DND-41 (cell line): ENCODE data around the gene CTBP1.

ENCODE experiments used
- ATAC-seq: fragments of 200-7000 bp; cut with Tn5 transposase; 3 replicates; pipeline ENCODE4 v1.9.1; 2021; ENCODE audit warnings: low read depth; ENCODE audit not compliant: insufficient read depth
- DNase-seq: peaks from one replicate; pipeline ENCODE4 v3.0.0-alpha.2; 2020
- H2AFZ ChIP-seq: 2 replicates; pipeline ENCODE4 v1.6.0; 2012; ENCODE audit warnings: low read depth, low read length
- H3K27ac ChIP-seq: 2 replicates; pipeline ENCODE4 v1.5.1; 2012; ENCODE audit warnings: low read length, inconsistent platforms
- H3K27me3 ChIP-seq: fragments of 200-600 bp; sonication (generic); 2 replicates; pipeline ENCODE4 v1.6.0; 2012; ENCODE audit warnings: low read length, mild to moderate bottlenecking, inconsistent platforms; ENCODE audit not compliant: insufficient read depth, poor library complexity
- H3K36me3 ChIP-seq: 2 replicates; pipeline ENCODE4 v1.5.1; 2012; ENCODE audit warnings: low read length, inconsistent platforms; ENCODE audit not compliant: insufficient read depth
- H3K4me1 ChIP-seq: 2 replicates; pipeline ENCODE4 v1.5.1; 2012; ENCODE audit warnings: mild to moderate bottlenecking, low read length; ENCODE audit not compliant: insufficient read depth
- H3K4me2 ChIP-seq: 2 replicates; pipeline ENCODE4 v1.6.0; 2012; ENCODE audit warnings: mild to moderate bottlenecking, moderate library complexity, low read length, inconsistent platforms; ENCODE audit not compliant: insufficient read depth
- H3K4me3 ChIP-seq, 2 experiments: fragments of 200-600 bp in 1 of 2; shearing (Covaris generic) in 1 of 2; 2 replicates each; pipeline ENCODE4 v1.5.1; 2012 to 2016; ENCODE audit warnings: inconsistent platforms in 2 of 2, low read length in 2 of 2, mild to moderate bottlenecking in 2 of 2, low read depth in 1 of 2, moderate library complexity in 1 of 2
- H3K79me2 ChIP-seq: 2 replicates; pipeline ENCODE4 v1.6.0; 2012; ENCODE audit warnings: low read length, inconsistent platforms; ENCODE audit not compliant: insufficient read depth
- H3K9ac ChIP-seq: 2 replicates; pipeline ENCODE4 v1.6.0; 2012; ENCODE audit warnings: low read depth, mild to moderate bottlenecking, inconsistent platforms, low read length, moderate library complexity
- H3K9me3 ChIP-seq: 2 replicates; pipeline ENCODE4 v1.5.1; 2012; ENCODE audit warnings: low read length, moderate library complexity, mild to moderate bottlenecking, inconsistent platforms; ENCODE audit not compliant: insufficient read depth, severe bottlenecking
- H4K20me1 ChIP-seq: 2 replicates; pipeline ENCODE4 v1.6.0; 2012; ENCODE audit warnings: low read length; ENCODE audit not compliant: insufficient read depth
- EZH2 ChIP-seq: IDR thresholded peaks from 3 replicates; pipeline ENCODE4 v1.6.1; 2012; ENCODE audit warnings: borderline replicate concordance, low read depth, mild to moderate bottlenecking, moderate library complexity, low read length, inconsistent platforms; ENCODE audit not compliant: severe bottlenecking
- TF ChIP-seq, protein P1 (sequence below): IDR thresholded peaks from 2 replicates; pipeline ENCODE4 v1.5.1; 2012; ENCODE audit warnings: borderline replicate concordance, low read length, moderate library complexity, mild to moderate bottlenecking; ENCODE audit not compliant: poor library complexity, severe bottlenecking; ENCODE audit errors: extremely low read depth

The CTBP1 gene

DNA sequence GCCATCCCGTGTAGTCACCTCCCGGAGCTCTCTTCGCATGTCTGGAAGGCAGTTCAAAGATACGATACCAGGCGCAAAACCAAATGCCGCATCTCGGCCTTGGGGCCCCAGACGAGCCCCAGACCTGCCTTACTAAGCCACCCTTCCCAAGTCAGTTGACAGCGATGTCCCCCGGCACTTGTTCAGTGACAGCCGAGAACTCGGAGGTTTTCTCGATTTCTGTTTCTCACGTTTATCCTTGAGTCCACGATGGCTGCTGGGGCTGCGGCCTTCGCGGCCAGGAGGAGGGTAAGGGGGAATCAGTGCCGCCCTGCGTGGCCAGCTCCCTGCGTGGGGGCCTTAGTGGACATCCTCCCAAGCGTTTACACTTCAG lies 48.1 kb upstream of the CTBP1 start:
- Histone ChIP-seq H3K27ac (no peak overlapping the region), H3K4me3 (no peak overlapping the region), H3K4me1 (peaks cover 13% of the 10 kb centered on the region), H3K36me3 (peaks cover 57% of the 10 kb centered on the region), H3K79me2 (peaks cover 98% of the 10 kb centered on the region), H3K9ac (no peak overlapping the region), H4K20me1 (peaks cover 82% of the 10 kb centered on the region), H3K4me2 (no peak overlapping the region), H3K27me3 (no peaks in the 10 kb centered on the region), H3K9me3 (no peaks in the 10 kb centered on the region), H2AFZ (no peak overlapping the region)
- no peak for DNase-seq
- no peak for TF ChIP-seq EZH2
- TF ChIP-seq, protein P1, sequence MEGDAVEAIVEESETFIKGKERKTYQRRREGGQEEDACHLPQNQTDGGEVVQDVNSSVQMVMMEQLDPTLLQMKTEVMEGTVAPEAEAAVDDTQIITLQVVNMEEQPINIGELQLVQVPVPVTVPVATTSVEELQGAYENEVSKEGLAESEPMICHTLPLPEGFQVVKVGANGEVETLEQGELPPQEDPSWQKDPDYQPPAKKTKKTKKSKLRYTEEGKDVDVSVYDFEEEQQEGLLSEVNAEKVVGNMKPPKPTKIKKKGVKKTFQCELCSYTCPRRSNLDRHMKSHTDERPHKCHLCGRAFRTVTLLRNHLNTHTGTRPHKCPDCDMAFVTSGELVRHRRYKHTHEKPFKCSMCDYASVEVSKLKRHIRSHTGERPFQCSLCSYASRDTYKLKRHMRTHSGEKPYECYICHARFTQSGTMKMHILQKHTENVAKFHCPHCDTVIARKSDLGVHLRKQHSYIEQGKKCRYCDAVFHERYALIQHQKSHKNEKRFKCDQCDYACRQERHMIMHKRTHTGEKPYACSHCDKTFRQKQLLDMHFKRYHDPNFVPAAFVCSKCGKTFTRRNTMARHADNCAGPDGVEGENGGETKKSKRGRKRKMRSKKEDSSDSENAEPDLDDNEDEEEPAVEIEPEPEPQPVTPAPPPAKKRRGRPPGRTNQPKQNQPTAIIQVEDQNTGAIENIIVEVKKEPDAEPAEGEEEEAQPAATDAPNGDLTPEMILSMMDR: no peak
- no peak for ATAC-seq

DNA sequence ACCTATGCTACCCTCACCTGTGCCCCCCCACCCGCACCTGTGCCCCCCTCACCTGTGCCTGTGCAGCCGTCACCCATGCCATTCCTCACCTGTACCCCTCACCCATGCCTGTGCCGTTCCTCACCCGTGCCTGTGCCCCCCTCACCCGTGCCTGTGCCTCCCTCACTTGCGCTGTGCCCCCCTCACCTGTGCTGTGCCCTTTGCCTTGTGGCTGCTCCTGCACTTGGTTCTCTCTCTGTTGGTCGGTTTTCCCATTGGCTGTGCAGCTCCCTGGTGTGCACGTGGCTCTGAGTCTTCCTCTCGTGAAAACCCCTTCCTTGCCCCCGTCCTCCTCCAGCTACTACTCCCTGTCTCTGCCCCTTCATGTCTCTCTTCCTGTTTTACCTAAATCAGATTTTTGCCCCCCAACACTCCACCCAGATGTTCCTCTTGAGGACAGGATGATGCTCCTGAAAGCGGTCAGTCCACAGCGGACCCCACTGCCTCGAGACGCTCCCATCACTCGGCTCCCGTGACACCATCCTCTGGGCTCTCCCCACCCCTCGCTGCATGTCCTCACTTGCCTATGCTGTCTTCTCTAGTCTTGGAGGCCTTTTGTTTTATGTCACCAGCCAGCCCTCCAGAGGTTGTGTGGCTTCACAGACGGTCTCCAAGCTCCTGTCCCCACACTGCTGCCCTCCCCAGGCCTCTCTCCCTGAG lies 47.5 kb upstream of the CTBP1 start:
- no peak overlapping the region for H3K9ac ChIP-seq
- H3K9me3 ChIP-seq: no peaks in the 10 kb centered on the region
- H3K79me2 ChIP-seq: peaks cover 98% of the 10 kb centered on the region
- no peak overlapping the region for H2AFZ ChIP-seq
- peaks cover 85% of the 10 kb centered on the region for H4K20me1 ChIP-seq
- no peak overlapping the region for H3K27ac ChIP-seq
- H3K4me3 ChIP-seq: no peak overlapping the region
- no peaks in the 10 kb centered on the region for H3K27me3 ChIP-seq
- DNase-seq: no peak
- H3K4me2 ChIP-seq: no peak overlapping the region
- peaks cover 18% of the 10 kb centered on the region for H3K4me1 ChIP-seq
- ATAC-seq: no peak
- TF ChIP-seq, protein P1: no peak
- no peak for TF ChIP-seq EZH2
- peaks cover 58% of the 10 kb centered on the region for H3K36me3 ChIP-seq

DNA sequence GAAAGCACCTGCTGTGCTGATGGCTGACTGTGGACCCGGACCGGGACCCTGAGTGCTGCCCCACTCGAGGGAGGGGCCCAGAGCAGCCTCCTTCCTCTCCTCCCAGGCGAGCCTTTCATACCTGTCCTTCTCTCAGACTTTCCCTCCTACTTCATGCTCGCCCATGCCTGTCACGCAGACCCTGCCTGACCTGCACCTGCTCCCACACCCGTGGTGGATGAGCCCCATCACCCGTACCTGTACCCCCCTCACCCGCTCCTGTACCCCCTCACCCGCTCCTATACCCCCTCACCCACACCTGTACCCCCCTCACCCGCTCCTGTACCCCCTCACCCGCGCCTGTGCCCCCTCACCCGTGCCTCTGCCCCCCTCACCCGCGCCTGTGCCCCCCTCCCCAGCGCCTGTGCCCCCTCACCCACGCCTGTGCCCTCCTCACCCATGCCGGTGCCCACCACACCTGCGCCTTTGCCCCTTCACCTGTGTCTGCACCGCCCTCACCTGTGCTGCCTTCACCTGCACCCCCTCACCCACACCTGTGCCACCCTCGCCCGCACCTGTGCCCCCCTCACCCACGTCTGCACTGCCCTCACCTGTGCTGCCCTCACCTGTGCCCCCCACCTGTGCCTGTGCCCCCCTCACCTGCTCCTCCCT lies 46.6 kb upstream of the CTBP1 start:
- Histone ChIP-seq H3K79me2 (peaks cover 98% of the 10 kb centered on the region), H3K27me3 (no peaks in the 10 kb centered on the region), H4K20me1 (peaks cover 87% of the 10 kb centered on the region), H3K36me3 (peaks cover 54% of the 10 kb centered on the region), H3K4me2 (no peak overlapping the region), H3K4me1 (peaks cover 28% of the 10 kb centered on the region), H3K9me3 (no peaks in the 10 kb centered on the region), H3K27ac (no peak overlapping the region), H3K4me3 (no peak overlapping the region), H2AFZ (no peak overlapping the region), H3K9ac (no peak overlapping the region)
- TF ChIP-seq, protein P1: no peak
- no peak for TF ChIP-seq EZH2
- no peak for DNase-seq
- no peak for ATAC-seq
